ENCODE measurements around the gene PLCH1. TPM values are rescaled to one million over a fixed set of nuclear protein-coding genes. Genes with fewer than 3 reads are reported as not detected.
A peak's percentile ranks its signal among the peaks of the same experiment; 100 is the strongest.

PLCH1 gene, protein sequence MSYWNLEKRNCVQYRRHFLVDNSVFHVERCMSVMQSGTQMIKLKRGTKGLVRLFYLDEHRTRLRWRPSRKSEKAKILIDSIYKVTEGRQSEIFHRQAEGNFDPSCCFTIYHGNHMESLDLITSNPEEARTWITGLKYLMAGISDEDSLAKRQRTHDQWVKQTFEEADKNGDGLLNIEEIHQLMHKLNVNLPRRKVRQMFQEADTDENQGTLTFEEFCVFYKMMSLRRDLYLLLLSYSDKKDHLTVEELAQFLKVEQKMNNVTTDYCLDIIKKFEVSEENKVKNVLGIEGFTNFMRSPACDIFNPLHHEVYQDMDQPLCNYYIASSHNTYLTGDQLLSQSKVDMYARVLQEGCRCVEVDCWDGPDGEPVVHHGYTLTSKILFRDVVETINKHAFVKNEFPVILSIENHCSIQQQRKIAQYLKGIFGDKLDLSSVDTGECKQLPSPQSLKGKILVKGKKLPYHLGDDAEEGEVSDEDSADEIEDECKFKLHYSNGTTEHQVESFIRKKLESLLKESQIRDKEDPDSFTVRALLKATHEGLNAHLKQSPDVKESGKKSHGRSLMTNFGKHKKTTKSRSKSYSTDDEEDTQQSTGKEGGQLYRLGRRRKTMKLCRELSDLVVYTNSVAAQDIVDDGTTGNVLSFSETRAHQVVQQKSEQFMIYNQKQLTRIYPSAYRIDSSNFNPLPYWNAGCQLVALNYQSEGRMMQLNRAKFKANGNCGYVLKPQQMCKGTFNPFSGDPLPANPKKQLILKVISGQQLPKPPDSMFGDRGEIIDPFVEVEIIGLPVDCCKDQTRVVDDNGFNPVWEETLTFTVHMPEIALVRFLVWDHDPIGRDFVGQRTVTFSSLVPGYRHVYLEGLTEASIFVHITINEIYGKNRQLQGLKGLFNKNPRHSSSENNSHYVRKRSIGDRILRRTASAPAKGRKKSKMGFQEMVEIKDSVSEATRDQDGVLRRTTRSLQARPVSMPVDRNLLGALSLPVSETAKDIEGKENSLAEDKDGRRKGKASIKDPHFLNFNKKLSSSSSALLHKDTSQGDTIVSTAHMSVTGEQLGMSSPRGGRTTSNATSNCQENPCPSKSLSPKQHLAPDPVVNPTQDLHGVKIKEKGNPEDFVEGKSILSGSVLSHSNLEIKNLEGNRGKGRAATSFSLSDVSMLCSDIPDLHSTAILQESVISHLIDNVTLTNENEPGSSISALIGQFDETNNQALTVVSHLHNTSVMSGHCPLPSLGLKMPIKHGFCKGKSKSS (N-terminal part only)
- 1 to 10 TPM; 1.6 to 6.3 (median 3.7) TPM for total RNA-seq
- polyA plus RNA-seq = 1.1 TPM
- long read RNA-seq, donor 1 = 0 reads
- long read RNA-seq, donor 2, partial matches to known transcripts = 1 of 1 reads
- long read RNA-seq, donor 2, other reads (novel, unspliced or antisense) = 0 of 1 reads
- long read RNA-seq, donor 3, partial matches to known transcripts = 1 of 1 reads
- long read RNA-seq, donor 3, other reads (novel, unspliced or antisense) = 0 of 1 reads
- long read RNA-seq, donor 4, partial matches to known transcripts = 1 of 2 reads
- long read RNA-seq, donor 4, other reads (novel, unspliced or antisense) = 1 of 2 reads

DNA sequence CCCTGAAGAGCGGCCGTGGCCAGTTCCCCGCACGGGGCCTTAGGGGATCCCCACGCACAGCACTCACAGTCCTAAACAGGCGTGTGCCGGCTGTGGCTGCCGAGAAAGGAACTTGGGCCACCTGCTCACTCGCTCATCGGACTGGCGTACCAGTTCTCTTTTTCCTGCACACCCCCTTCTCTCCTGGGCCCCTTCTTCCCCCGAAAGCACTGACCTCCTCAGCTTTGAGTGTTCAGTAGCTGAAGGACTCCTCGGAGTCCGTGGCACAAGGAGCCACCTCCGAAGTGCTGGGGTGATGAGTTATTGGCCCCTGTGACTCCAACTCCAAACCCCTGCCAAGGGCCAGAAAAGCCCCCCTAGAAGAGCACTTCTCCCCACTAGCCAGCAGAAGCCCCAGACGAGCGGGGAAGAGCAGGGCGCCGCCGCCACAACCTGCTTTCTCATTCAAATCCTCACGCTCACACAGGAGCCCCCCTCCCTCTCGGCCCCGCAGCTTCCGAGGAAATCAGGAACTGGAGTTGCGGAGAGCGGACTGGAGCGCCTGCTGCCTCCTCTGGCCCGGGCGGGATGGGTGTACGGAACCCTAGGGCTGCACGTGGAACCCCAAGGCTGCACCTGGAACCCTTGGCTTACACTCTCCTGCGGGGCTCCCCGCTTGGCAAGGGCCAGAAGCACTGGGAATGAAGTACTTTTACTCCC lies at the start of gene PLCH1:
Gene PLCH1 (minus strand): TSS at position 446 of the 699 bp plus-strand sequence. CDS start 40,847 bp downstream, outside the sequence.
- ATAC-seq (peak; percentile 90 to 91), DNase-seq (peak; percentile 44 to 85 (median 83))
- intact Hi-C loops (cut with DNase I) = no loop called here
- Histone ChIP-seq H3K9me3 (ENCODE audit: control insufficient read depth, low read length) (no peaks in the 10 kb centered on the region), H3K4me1 (ENCODE audit: control insufficient read depth, insufficient read depth, low read length) (no peaks in the 10 kb centered on the region), H3K27ac (ENCODE audit: low read length) (no peak within 1 kb of the TSS), H3K4me3 (ENCODE audit: low read length) (peak within 1 kb of the TSS; percentile 67), H3K27me3 (ENCODE audit: control insufficient read depth, insufficient read depth) (no peaks in the 10 kb centered on the region)
- WGBS = under 1% methylated on average over 33 of the region's 33 CpGs

DNA sequence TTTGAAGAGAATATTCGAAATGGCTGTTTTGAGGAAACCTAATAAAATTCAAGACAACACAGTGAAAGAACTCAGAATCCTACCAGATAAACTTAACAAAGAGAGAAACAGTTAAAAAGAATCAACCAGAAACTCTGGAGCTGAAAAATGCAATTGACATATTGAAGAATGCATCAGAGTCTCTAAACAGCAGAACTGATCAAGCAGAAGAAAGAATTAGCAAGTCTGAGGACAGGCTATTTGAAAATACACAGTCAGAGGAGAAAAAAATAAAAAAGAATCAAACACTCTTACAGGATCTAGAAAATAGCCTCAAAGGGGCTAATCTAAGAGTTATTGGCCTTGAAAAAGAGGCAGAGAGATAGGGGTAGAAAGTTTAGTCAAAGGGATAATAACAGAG lies 47.7 kb upstream of the PLCH1 start:
- intact Hi-C loops (cut with DNase I) = no loop called here
- ATAC-seq = no peak
- 91% methylated on average over 1 of the region's 1 CpG for WGBS
- Histone ChIP-seq H3K4me1 (ENCODE audit: control insufficient read depth, insufficient read depth, low read length) (no peaks in the 10 kb centered on the region), H3K4me3 (ENCODE audit: low read length) (no peak overlapping the region), H3K9me3 (ENCODE audit: control insufficient read depth, low read length) (no peaks in the 10 kb centered on the region), H3K27me3 (ENCODE audit: control insufficient read depth, insufficient read depth) (no peaks in the 10 kb centered on the region), H3K27ac (ENCODE audit: low read length) (no peak overlapping the region)
- no peak for DNase-seq

DNA sequence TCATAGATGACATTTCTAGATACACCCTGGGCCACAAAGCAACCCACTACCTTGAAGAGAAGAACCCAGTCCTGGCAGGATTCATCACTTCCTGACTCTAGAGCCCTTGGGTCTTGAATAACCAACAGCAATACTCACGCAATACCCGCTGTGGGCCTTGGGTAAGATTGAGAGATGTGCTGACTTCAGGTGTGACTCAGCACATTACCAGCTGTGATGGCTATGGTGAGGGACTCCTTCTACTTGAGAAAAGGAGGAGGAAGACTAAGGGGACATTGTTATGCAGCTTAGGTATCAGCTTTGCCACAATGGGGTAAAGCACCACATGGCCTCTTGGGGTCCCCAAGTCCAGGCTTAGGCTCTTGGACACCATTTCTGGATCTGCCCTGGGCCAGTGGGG lies 46.3 kb upstream of the PLCH1 start:
- Histone ChIP-seq H3K4me3 (ENCODE audit: low read length) (no peak overlapping the region), H3K9me3 (ENCODE audit: control insufficient read depth, low read length) (no peaks in the 10 kb centered on the region), H3K27ac (ENCODE audit: low read length) (no peak overlapping the region), H3K27me3 (ENCODE audit: control insufficient read depth, insufficient read depth) (no peaks in the 10 kb centered on the region), H3K4me1 (ENCODE audit: control insufficient read depth, insufficient read depth, low read length) (no peaks in the 10 kb centered on the region)
- WGBS = 93% methylated on average over 2 of the region's 2 CpGs
- no peak for ATAC-seq
- no peak for DNase-seq
- intact Hi-C loops (cut with DNase I) = no loop called here

DNA sequence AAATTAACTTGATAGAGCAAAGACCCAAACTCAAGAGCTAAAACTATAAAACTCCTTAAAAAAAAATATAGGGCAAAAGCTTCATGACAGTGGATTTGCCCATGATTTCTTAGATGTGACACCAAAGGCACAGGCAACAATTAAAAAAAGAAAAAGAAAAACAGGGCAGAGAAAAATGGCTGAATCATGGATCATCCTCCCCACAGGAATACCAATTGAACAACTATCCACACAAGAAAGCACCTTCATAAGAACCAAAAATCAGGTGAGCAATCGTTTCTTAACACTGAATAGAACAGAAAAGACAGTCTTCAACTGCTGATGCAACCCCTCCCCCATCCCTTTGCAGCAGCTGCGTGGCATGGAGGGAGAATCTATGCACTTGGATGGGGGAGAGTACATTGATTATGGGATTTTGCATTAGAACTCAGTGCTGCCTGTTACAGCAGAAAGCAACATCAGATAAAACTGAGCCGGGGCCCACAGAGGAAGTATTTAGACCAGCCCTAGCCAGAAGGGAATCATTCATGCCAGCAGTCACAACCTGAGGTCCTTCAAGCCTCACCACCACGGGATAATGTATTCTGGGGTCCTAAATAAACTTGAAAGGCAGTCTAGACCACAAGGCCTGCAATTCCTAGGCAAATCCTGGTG lies 45.5 kb upstream of the PLCH1 start:
- H3K27ac ChIP-seq (ENCODE audit: low read length) = no peak overlapping the region

DNA sequence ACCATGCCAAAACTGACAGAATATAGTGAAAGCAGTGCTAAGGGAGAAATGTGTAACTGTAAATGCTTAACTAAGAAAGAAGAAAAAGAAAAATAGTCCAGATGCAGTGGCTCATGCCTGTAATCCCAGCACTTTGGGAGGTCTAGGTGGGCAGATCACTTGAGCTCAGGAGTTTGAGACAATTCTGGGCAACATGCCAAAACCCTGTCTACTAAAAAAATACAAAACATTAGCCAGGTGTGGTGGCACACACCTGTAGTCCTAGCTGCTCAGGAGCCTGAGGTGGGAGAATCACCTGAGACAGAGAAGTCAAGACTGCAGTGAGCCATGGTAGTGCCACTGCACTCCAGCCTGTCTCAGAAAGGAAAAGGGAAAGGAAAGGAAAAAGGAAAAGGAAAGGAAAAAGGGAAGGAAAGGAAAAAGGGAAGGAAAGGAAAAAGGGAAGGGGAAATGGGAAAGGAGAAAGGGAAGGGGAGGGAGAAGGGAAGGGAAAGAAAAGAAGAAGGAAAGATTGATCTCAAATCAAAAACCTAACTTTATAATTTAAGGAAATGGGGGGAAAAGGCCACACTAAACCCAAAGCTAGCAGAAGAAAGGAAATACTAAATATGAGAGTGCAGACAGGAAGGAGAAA lies 40.9 kb upstream of the PLCH1 start:
- intact Hi-C loops (cut with DNase I) = no loop called here
- no peak for ATAC-seq
- no peak for DNase-seq
- Histone ChIP-seq H3K4me1 (ENCODE audit: control insufficient read depth, insufficient read depth, low read length) (no peaks in the 10 kb centered on the region), H3K27ac (ENCODE audit: low read length) (no peak overlapping the region), H3K27me3 (ENCODE audit: control insufficient read depth, insufficient read depth) (no peaks in the 10 kb centered on the region), H3K9me3 (ENCODE audit: control insufficient read depth, low read length) (no peaks in the 10 kb centered on the region), H3K4me3 (ENCODE audit: low read length) (no peak overlapping the region)

More for the DNA sequence above, 45.5 kb upstream of the PLCH1 start:
- peak in 1 of 3 donors; percentile 25 for DNase-seq
- Histone ChIP-seq H3K4me1 (ENCODE audit: control insufficient read depth, insufficient read depth, low read length) (no peaks in the 10 kb centered on the region), H3K9me3 (ENCODE audit: control insufficient read depth, low read length) (no peaks in the 10 kb centered on the region), H3K27me3 (ENCODE audit: control insufficient read depth, insufficient read depth) (no peaks in the 10 kb centered on the region), H3K4me3 (ENCODE audit: low read length) (no peak overlapping the region)
- 74% methylated on average over 4 of the region's 4 CpGs for WGBS
- intact Hi-C loops (cut with DNase I) = no loop called here
- no peak for ATAC-seq

DNA sequence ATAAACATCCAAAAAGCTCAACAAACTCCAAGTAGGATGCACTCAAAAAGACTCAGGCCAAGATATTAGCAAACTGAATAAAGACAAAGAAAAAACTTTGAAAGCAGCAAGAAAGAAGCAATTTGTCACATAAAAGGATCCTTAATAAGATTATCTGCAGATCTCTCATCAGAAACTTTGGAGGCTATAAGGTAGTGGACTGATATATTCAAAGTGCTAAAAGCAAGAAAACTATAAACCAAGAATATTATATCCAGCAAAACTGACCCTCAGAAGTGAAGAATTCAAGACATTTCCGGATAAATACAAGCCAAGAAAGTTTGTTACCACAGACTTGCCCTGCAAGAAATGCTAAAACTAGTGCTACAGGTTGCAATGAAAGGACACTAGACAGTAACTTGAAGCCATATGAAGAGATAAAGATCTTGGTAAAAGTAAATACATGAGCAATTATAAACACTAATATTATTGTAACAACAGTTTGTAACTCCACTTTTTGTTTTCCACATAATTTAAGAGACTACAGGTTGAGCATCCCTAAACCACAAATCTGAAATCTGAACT lies 37.6 kb upstream of the PLCH1 start:
- intact Hi-C loops (cut with DNase I) = no loop called here
- Histone ChIP-seq H3K4me3 (ENCODE audit: low read length) (no peak overlapping the region), H3K27me3 (ENCODE audit: control insufficient read depth, insufficient read depth) (no peaks in the 10 kb centered on the region), H3K27ac (ENCODE audit: low read length) (no peak overlapping the region), H3K9me3 (ENCODE audit: control insufficient read depth, low read length) (no peaks in the 10 kb centered on the region), H3K4me1 (ENCODE audit: control insufficient read depth, insufficient read depth, low read length) (no peaks in the 10 kb centered on the region)
- no peak for ATAC-seq
- no peak for DNase-seq
- 99% methylated on average over 1 of the region's 1 CpG for WGBS

DNA sequence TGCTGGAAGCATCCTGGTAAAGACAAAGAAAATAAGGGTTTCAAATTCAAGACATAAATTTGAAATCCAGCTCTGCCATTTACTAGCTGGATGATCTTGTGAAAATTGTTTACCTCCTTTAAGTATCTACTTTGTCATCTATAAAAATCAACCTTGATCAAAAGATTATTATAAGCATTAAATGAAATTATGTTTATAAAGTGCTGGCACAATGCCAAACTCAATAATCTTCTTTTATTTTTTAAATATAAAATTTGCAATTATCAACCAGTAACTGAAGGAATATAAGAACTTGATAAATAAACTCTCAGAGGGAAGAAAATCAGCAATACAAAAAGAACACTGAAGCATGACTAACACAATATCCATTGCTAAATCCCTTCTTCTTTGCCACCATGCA lies 35.4 kb upstream of the PLCH1 start:
- H3K4me3 ChIP-seq (ENCODE audit: low read length) = no peak overlapping the region
- H3K9me3 ChIP-seq (ENCODE audit: control insufficient read depth, low read length) = no peaks in the 10 kb centered on the region
- ATAC-seq = no peak
- no peaks in the 10 kb centered on the region for H3K27me3 ChIP-seq (ENCODE audit: control insufficient read depth, insufficient read depth)
- DNase-seq = no peak
- no peaks in the 10 kb centered on the region for H3K4me1 ChIP-seq (ENCODE audit: control insufficient read depth, insufficient read depth, low read length)
- intact Hi-C loops (cut with DNase I) = no loop called here
- no peak overlapping the region for H3K27ac ChIP-seq (ENCODE audit: low read length)

DNA sequence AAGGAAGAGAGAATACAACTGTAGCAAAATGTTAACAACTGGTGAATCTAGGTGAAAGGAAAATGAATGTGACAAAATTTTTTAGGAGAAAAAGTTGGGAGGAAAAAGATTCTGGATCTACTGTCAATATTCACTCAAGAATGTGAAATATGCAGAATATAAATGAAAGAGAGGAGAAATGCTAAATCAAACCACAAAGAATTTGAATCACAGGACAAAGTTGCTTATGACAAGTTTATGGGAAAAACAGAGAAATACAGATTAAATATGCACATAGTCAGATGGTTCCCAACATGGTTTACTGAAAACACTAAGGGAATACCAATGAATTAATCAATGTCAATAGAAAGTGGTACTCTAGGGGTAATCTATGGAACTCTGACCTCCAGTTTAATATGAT lies 33.6 kb upstream of the PLCH1 start:
- Histone ChIP-seq H3K4me3 (ENCODE audit: low read length) (no peak overlapping the region), H3K4me1 (ENCODE audit: control insufficient read depth, insufficient read depth, low read length) (no peaks in the 10 kb centered on the region), H3K27ac (ENCODE audit: low read length) (no peak overlapping the region), H3K27me3 (ENCODE audit: control insufficient read depth, insufficient read depth) (no peaks in the 10 kb centered on the region), H3K9me3 (ENCODE audit: control insufficient read depth, low read length) (no peaks in the 10 kb centered on the region)
- DNase-seq (no peak), ATAC-seq (no peak)
- intact Hi-C loops (cut with DNase I) = no loop called here

DNA sequence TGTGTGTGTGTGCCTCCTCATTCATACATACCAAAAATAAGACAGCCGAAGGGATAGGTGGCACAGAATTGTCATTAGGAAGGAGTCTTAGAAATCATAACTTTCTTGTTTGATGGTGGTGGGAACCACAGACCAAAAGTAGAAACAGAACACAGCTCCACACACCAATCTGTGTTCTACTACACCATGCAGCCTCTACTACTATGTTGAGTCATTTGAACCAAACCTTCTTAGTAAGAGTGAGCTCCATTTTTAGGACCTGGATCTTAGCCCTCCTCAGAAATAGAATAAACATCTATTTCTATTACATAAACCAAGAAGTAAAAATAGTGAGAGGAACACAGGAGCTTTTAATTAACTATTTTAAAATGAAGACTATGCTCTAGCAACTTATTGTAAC lies 27.9 kb upstream of the PLCH1 start:
- no peaks in the 10 kb centered on the region for H3K4me1 ChIP-seq (ENCODE audit: control insufficient read depth, insufficient read depth, low read length)
- H3K27ac ChIP-seq (ENCODE audit: low read length) = no peak overlapping the region
- 93% methylated on average over 1 of the region's 1 CpG for WGBS
- DNase-seq (no peak), ATAC-seq (no peak)
- no peaks in the 10 kb centered on the region for H3K9me3 ChIP-seq (ENCODE audit: control insufficient read depth, low read length)
- intact Hi-C loops (cut with DNase I) = no loop called here
- no peak overlapping the region for H3K4me3 ChIP-seq (ENCODE audit: low read length)
- no peaks in the 10 kb centered on the region for H3K27me3 ChIP-seq (ENCODE audit: control insufficient read depth, insufficient read depth)

Measured in right cardiac atrium (tissue), 5 donors.